LNCaP clone FGC (cell line): ENCODE measurements around the gene TRIM52.
A peak's percentile ranks its signal among the peaks of the same experiment; 100 is the strongest.

Source experiments
- DNase-seq: peaks from one replicate; pipeline ENCODE4 v3.0.0-alpha.2; 2011; ENCODE audit warnings: low read depth
- H3K4me3 ChIP-seq: 2 replicates; pipeline ENCODE4 v1.5.1; 2011; ENCODE audit warnings: mild to moderate bottlenecking, low read depth, low read length, control low read depth
- CTCF ChIP-seq: IDR thresholded peaks from 2 replicates; pipeline ENCODE4 v1.5.1; 2012; ENCODE audit warnings: mild to moderate bottlenecking; ENCODE audit not compliant: control insufficient read depth, insufficient read depth; ENCODE audit errors: extremely low read depth

The TRIM52 gene

GRCh38 chr5:181241393-181241975 lies 19.5 kb downstream of the TRIM52 start:
- TF ChIP-seq CTCF = no peak

GRCh38 chr5:181239062-181239663 lies 21.8 kb downstream of the TRIM52 start:
- TF ChIP-seq CTCF = no peak
- no peak for DNase-seq
- no peak overlapping the region for H3K4me3 ChIP-seq

More at GRCh38 chr5:181241393-181241975, 19.5 kb downstream of the TRIM52 start:
- H3K4me3 ChIP-seq = peak overlapping the region; percentile 96
- DNase-seq = no peak

GRCh38 chr5:181237729-181238385 lies 23.1 kb downstream of the TRIM52 start:
- H3K4me3 ChIP-seq = no peak overlapping the region
- no peak for TF ChIP-seq CTCF
- DNase-seq = no peak

DNA sequence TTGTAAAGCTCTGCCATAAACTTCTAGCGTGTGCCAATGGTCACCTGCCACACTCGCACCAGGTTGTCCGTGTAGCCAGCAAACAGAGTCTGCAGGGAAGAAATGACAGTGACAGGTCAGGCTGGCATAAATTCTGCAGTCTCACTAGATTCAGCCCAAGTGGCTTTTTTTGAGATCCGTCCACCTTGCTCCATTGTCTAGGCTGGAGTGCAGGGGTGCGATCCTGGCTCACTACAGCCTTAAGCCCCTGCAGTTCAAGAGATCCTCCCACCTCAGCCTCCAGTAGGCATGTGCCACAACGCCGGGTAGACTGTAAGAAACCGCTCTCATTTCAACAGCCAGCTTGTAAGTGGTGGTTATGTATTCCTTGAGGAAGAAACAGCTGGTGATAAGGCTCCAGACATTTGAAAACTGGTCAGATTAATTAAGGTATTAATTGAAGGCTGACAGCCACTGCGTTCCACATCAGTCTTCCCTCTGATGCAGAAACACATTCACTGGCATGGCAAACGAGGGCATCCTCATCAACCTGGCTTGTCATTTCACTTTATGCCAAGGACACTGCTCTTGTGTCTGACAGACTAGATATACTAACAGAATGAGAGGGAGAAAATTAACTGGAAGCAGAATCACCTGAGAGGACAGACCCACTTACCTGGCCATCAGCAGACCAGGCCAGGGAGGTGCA lies 23.8 kb downstream of the TRIM52 start:
- TF ChIP-seq CTCF = no peak
- no peak overlapping the region for H3K4me3 ChIP-seq
- no peak for DNase-seq

DNA sequence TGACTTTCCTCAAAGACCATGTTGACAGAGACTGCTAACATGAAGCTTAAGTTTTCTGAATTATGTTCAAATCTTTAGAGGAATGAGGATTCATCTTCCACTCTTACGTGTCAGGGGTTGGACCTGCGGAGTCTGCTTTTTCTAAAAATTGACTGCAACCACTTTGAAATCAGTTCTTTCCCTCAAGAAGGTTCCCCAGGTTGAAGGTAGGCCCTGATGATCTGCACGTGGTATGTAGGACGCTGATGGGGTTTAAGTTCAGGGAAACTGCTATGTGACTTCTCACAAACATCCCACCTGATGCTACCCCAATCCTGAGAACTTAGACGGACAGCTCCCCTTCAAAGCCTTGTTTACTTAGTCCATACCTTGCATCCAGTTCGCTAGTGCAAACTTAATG lies 24.5 kb downstream of the TRIM52 start:
- no peak for TF ChIP-seq CTCF
- no peak for DNase-seq
- H3K4me3 ChIP-seq = no peak overlapping the region

GRCh38 chr5:181235689-181236366 lies 25.1 kb downstream of the TRIM52 start:
- TF ChIP-seq CTCF = no peak
- DNase-seq = no peak
- no peak overlapping the region for H3K4me3 ChIP-seq
